Ishikawa (cell line): ENCODE results near the gene KMT5C.

Source experiments
- CEBPB ChIP-seq: IDR thresholded peaks from 2 replicates; pipeline ENCODE4 v1.6.1; 2012
- CREB1 ChIP-seq: IDR thresholded peaks from 2 replicates; pipeline ENCODE4 v1.6.1; 2012; ENCODE audit warnings: low read depth
- EGR1 ChIP-seq: IDR thresholded peaks from 2 replicates; pipeline ENCODE4 v1.6.1; 2012
- EP300 ChIP-seq: IDR thresholded peaks from 2 replicates; pipeline ENCODE4 v1.6.1; 2012; ENCODE audit warnings: borderline replicate concordance
- FOXM1 ChIP-seq: IDR thresholded peaks from 2 replicates; pipeline ENCODE4 v1.6.1; 2012; ENCODE audit warnings: low read depth, borderline replicate concordance
- NFIC ChIP-seq: IDR thresholded peaks from 2 replicates; pipeline ENCODE4 v1.6.1; 2012
- RAD21 ChIP-seq: IDR thresholded peaks from 2 replicates; pipeline ENCODE4 v1.6.1; 2012; ENCODE audit warnings: low read depth
- TAF1 ChIP-seq: IDR thresholded peaks from 2 replicates; pipeline ENCODE4 v1.6.1; 2012; ENCODE audit warnings: low read depth, mild to moderate bottlenecking
- TCF12 ChIP-seq: IDR thresholded peaks from 2 replicates; pipeline ENCODE4 v1.6.1; 2012; ENCODE audit warnings: low read depth
- TEAD4 ChIP-seq: IDR thresholded peaks from 2 replicates; pipeline ENCODE4 v1.6.1; 2012
- YY1 ChIP-seq: IDR thresholded peaks from 2 replicates; pipeline ENCODE4 v1.6.1; 2012; ENCODE audit warnings: low read depth
- ZBTB7A ChIP-seq: IDR thresholded peaks from 2 replicates; pipeline ENCODE4 v1.6.1; 2012; ENCODE audit warnings: low read depth
- TF ChIP-seq, protein P1 (sequence below): IDR thresholded peaks from 2 replicates; pipeline ENCODE4 v1.6.1; 2012
- TF ChIP-seq, protein P2 (sequence below): IDR thresholded peaks from 2 replicates; pipeline ENCODE4 v1.6.1; 2012
- TF ChIP-seq, protein P3 (sequence below): IDR thresholded peaks from 2 replicates; pipeline ENCODE4 v1.6.1; 2012; ENCODE audit warnings: low read depth, mild to moderate bottlenecking

KMT5C gene

DNA sequence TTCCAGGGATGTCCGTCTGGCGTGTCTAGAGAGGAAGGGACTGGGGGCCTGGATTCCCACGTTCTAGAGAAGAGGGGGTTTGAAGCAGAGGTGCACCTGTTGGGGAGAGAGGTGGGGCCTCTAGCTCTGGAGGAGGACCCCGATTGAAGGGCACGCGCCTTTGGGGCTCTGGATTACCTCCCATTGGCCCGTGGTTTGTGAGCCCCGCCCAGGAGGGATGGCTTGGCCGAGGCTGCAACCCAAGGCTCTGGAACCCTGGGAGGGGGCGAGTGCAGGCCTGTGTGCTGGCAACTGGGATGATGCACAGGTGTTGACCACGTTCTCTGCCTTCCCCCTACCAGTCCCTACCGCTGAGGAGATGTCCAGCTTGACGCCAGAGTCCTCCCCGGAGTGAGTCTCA, 34.7 kb upstream of the KMT5C start:
- TF ChIP-seq ZBTB7A (no peak), EP300 (no peak)

GRCh38 chr19:55305491-55305890, 34.2 kb upstream of the KMT5C start:
- TF ChIP-seq EP300 = no peak
- TF ChIP-seq CREB1 = 0 out of 2 replicates have a peak, but pooled peaks have one; percentile 14

DNA sequence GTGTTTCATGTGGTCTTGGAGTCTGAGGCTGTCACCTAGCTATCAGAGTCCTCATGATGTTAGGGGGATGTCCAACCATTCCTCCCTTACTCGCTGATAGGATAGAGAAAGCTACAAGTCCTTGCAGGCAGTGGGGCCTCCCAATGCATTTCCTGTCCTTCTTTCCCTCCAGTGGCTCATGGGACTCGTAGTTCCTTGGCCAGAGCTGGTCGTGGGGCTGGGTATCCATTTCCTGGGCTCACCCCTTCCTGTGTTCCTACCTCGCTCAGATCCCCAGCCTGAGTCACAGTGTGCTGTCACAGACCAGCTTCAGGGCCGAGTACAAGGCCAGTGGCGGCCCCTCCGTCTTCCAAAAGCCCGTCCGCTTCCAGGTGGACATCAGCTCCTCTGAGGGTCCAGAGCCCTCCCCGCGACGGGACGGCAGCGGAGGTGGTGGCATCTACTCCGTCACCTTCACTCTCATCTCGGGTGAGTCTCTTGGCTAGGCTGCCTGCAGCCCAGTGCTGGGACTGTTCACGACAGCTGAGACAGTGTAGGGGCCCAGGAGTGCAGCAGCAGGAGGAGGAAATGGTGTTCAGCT, 33.6 kb upstream of the KMT5C start:
- no peak for TF ChIP-seq NFIC
- no peak for TF ChIP-seq EGR1
- no peak for TF ChIP-seq CEBPB
- no peak for TF ChIP-seq RAD21
- TF ChIP-seq, protein P1, sequence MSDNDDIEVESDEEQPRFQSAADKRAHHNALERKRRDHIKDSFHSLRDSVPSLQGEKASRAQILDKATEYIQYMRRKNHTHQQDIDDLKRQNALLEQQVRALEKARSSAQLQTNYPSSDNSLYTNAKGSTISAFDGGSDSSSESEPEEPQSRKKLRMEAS = no peak
- no peak for TF ChIP-seq TCF12
- TF ChIP-seq CREB1 = no peak
- no peak for TF ChIP-seq EP300
- TF ChIP-seq, protein P2, sequence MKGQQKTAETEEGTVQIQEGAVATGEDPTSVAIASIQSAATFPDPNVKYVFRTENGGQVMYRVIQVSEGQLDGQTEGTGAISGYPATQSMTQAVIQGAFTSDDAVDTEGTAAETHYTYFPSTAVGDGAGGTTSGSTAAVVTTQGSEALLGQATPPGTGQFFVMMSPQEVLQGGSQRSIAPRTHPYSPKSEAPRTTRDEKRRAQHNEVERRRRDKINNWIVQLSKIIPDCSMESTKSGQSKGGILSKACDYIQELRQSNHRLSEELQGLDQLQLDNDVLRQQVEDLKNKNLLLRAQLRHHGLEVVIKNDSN = no peak
- no peak for TF ChIP-seq FOXM1
- TF ChIP-seq, protein P3, sequence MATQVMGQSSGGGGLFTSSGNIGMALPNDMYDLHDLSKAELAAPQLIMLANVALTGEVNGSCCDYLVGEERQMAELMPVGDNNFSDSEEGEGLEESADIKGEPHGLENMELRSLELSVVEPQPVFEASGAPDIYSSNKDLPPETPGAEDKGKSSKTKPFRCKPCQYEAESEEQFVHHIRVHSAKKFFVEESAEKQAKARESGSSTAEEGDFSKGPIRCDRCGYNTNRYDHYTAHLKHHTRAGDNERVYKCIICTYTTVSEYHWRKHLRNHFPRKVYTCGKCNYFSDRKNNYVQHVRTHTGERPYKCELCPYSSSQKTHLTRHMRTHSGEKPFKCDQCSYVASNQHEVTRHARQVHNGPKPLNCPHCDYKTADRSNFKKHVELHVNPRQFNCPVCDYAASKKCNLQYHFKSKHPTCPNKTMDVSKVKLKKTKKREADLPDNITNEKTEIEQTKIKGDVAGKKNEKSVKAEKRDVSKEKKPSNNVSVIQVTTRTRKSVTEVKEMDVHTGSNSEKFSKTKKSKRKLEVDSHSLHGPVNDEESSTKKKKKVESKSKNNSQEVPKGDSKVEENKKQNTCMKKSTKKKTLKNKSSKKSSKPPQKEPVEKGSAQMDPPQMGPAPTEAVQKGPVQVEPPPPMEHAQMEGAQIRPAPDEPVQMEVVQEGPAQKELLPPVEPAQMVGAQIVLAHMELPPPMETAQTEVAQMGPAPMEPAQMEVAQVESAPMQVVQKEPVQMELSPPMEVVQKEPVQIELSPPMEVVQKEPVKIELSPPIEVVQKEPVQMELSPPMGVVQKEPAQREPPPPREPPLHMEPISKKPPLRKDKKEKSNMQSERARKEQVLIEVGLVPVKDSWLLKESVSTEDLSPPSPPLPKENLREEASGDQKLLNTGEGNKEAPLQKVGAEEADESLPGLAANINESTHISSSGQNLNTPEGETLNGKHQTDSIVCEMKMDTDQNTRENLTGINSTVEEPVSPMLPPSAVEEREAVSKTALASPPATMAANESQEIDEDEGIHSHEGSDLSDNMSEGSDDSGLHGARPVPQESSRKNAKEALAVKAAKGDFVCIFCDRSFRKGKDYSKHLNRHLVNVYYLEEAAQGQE = no peak
- TF ChIP-seq YY1 = no peak
- TF ChIP-seq TAF1 = no peak
- TF ChIP-seq ZBTB7A = no peak

GRCh38 chr19:55306712-55307111, 33.0 kb upstream of the KMT5C start:
- TF ChIP-seq NFIC (no peak), CREB1 (no peak), EGR1 (no peak), ZBTB7A (no peak), RAD21 (no peak), TCF12 (no peak), EP300 (no peak), TEAD4 (no peak), CEBPB (no peak), FOXM1 (no peak), TAF1 (no peak), YY1 (no peak)
- TF ChIP-seq, protein P2 = no peak
- TF ChIP-seq, protein P1 = no peak
- TF ChIP-seq, protein P3 = no peak

DNA sequence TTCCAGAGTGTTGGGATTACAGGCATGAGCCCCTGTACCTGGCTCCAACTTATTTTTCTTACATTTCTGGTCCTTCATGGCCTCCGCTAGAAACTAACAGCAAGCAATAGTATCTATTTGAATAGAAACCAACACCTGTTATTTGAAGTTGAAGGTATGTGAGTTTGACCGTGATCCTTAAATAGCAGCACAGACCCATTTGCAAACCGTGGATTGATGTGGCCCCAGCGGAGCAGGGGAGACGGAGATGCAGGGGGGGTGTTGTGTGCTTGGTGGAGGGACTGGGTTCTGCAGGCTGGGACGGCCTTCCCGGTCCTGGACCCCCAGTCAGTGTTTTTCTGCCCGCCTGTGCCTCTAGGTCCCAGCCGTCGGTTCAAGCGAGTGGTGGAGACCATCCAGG, 31.4 kb upstream of the KMT5C start:
- TF ChIP-seq TCF12 (no peak), NFIC (no peak), EGR1 (no peak)
- TF ChIP-seq, protein P2 = no peak

DNA sequence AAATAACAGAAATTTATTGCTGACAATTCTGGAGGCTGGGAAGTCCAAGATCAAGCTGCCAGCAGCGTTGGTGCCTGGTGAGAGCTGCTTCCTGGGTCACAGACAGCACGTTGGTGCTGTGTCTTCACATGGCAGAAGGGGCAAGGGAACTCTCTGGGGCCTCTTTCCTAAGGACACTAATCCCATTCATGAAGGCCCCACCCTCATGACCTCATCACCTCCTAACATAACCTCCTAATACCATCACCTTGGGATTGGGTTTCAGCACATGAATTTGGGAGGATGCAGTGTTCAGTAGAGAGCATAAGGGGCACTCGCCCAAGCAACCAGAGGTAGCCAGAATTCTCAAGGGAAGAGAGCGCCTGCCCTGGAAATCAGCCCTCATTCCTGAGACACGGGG, 30.2 kb upstream of the KMT5C start:
- TF ChIP-seq CEBPB (no peak), TCF12 (no peak)

DNA sequence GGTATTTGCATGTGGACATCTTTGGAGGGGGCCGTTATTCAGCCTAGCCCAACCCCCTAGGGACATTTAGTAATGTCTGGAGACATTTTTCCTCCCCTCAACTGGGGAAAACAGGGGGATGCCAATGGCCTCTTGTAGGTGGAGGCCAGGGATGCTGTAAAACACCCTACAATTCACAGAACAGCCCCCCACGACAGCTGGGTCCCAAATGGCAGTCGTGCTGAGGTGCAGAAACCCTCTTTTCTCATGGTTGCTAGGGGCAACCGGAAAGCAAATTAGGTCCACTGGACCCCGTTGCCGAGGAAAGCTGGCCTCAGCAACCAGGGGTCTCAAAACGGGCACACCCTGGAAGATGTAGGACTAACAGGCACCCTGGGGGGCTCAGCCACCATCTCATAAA, 29.2 kb upstream of the KMT5C start:
- TF ChIP-seq, protein P1 = no peak
- TF ChIP-seq TCF12 (no peak), TAF1 (no peak), NFIC (no peak), CREB1 (no peak), ZBTB7A (no peak), EP300 (no peak), EGR1 (no peak), TEAD4 (no peak), YY1 (no peak), CEBPB (no peak), FOXM1 (no peak), RAD21 (no peak)
- TF ChIP-seq, protein P2 = no peak
- TF ChIP-seq, protein P3 = no peak
